ELR (cell line): ENCODE data around the gene ZNF444.
A peak's percentile ranks its signal among the peaks of the same experiment; 100 is the strongest.
"Not testable (repeated sequence)": the region's sequence is repeated elsewhere in the genome, so short reads cannot be mapped to it uniquely, and the experiment has no call there.

Source experiments
- DNase-seq: peaks from one replicate; pipeline ENCODE4 v3.0.0-alpha.2; 2015; ENCODE audit warnings: low read depth

The ZNF444 gene

GRCh38 chr19:56140583-56141416, at the start of gene ZNF444:
TSS of gene ZNF444 (plus strand) at chr19:56141287. CDS start at chr19:56146912, 5,625 bp downstream.
- peak; percentile 98 for DNase-seq

GRCh38 chr19:56091751-56092546, 49.1 kb upstream of the ZNF444 start:
- DNase-seq, result no peak

DNA sequence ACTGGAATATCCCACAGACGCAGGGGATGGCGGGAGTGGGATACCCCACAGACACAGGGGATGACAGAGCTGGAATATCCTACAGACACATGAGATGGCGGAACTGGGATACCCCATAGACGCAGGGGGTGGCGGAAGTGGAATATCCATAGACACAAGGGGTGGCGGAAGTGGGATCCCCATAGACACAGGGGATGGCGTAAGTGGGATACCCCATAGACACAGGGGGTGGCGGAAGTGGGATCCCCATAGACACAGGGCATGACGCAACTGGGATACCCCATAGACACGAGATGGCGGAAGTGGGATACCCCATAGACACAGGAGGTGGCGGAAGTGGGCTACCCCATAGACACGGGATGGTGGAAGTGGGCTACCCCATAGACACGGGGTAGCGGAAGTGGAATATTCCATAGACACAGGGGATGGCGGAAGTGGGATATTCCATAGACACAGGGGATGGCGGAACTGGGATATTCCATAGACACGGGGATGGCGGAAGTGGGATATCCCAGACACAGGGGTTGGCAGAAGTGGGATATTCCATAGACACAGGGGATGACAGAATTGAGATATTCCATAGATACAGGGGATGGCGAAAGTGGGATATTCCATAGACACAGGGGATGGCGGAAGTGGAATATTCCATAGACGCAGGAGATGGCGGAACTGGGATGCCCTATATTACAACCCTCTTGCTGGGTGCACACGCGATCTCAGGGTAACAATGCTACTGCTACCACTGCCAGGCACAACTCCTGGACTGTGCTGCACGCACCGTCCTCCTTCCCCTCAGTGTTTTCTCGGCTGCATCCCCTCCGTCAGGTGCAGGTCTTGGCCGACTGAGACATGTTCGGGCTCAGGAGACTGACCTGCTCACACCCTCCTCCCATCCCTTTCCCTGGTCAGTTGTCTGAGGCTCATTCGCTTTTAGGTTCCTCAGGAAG, 48.1 kb upstream of the ZNF444 start:
- no peak for DNase-seq

DNA sequence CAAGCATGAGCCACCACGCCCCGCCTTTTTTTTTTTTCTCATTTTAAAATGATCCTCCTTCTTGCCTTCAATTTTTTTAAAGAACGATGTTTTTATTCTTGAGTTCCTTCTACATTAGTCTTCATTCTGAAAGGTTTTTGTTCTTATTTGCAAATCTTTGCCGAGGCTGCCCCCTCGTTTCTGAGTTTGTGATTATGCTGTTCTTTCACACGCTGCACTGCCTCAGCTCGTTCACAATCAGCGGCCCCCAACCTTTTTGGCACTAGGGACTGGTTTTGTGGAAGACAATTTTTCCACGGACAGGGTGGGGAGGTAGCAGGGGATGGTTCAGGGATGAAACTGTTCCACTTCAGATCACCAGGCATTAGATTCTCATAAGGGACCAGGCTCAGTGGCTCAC, 46.6 kb upstream of the ZNF444 start:
- no peak for DNase-seq

- DNase-seq, result no peak
These were observed 44.4 kb upstream of the ZNF444 start for GRCh38 chr19:56096665-56097064.

DNA sequence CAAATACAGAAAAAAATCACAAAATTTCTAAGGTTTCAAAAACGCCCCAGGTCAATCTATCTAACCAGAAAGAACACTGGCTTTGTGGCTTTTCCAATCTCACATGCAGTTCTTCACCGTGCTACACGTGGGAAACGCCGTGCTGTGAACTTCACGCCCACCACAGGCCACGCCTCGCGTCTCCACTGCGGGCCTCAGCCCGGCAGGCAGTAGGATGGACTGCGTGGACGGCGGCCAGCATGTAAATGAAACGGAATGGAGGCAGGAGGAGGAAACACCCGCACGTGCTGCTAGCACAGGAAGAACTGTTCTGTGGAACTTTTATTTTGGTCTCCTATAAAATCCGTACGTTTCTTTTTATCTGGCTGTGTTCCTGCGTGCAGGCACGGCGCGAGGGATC, 43.8 kb upstream of the ZNF444 start:
- DNase-seq, result no peak

DNA sequence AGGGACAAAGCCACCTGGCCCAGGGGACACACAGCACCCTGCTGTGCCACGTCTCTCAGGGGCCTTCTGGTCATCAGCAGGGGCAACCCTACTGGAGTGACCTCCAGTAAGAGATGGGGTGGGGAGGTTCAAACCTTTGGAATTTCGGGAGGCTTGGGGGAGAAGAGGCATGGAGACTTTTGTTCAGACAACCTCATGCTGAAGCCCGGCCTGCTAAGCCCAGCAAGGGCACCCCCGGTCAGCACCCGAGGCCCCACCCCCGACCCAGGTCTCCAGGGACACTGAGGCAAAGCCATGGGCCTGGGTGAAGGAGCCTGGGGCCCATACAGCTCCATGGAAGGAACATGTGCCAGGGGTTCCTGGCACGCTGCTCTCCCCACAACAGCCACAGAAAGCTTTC, 43.3 kb upstream of the ZNF444 start:
- DNase-seq, result no peak

DNA sequence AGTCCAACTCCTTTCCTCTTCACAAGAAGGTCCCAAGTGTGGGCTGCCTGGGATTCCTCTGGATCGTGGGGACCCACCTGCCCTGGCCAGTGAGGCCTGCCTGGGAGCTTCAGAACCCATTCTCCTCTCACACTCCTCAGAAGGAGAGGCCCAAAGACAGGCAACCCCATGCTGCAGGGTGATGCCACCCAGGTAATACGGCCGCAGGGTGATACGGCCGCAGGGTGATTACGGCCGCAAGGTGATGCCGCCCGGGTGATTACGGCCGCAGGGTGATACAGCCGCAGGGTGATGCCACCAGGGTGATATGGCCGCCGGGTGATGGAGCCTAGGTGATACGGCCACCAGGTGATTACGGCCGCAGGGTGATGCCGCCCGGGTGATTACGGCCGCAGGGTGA, 42.9 kb upstream of the ZNF444 start:
- DNase-seq, result not testable (repeated sequence)

- no peak for DNase-seq
These were observed 42.1 kb upstream of the ZNF444 start for GRCh38 chr19:56098731-56099568.

DNA sequence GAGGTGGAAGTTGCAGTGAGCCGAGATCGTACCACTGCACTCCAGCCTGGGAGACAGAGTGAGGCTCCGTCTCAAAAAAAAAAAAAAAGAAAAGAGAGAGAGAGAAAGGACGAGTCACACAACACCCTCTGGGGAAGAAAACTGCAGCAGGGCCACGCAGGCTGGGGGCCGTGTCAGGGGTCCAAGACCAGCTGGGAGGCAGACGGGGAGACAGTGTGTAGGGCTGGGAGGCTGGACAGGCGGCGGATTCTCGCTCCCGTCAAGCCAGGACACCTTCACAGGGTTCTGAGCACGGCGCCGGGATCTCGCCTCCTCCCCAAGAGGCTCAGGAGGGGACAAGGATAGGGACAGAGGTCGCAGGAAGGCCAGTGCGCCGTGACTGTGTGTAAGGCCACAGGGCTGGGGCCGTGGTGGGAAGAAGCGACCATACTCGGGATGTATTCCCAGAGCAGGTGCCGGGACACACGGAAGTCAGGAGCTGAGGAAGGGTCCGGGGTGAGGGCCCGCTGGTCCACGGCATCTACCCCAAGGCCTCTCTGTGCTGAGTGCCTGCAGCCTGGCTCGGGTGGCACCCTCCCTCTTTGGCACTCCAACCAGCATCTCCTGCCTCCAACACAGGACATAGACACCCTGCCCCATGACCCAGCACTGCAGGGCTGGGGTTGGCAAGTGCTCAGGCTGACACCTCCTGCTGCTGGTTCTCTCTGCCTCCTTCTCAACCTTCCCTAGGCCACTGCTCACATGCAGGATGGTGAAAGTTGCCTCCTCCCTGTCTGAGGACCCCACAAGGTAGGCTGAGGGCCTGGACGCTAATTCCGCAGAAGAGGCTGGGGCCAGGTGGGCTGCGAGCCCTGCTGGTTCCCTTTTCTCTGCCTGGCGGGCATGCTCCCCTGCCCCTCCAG, 41.2 kb upstream of the ZNF444 start:
- DNase-seq, result no peak

- no peak for DNase-seq
These were observed 40.0 kb upstream of the ZNF444 start for GRCh38 chr19:56101095-56101494.

DNA sequence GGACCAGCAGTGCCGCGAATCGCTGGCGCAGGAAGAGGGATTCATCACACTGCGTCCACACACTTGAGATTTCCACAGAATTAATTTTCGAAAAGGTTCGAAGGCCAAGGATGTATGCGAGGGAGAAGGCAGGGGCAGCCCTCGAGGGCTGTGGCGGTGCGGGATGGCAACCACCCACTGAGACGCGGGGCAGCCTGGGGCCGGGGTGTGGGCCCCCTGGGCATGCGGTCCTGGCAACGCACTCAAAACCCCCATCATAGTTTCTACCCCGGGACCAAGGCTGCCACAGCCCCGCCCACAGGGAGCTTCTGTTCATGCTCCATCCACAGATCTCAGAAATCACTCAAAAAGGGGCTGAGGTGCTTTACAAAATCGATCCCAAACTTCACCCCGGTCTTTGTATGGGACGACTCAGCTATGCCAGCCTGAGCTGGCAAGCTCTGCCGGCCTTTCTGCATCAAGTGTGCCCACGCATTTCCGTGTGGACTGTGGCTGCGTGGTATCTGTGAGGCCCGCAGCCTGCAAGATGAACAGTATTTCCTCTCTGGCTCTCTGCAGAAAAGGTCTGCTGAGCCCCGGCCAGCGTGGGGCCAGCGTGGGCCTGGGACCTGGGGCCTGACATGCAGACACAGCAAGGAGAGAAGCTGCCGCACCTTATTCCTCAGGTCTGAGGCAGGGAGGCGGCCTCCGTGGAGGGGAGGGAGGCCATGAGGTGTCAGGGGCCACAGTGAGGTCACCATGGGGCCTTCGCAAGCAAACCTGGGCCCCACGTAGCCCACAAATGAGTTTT, 39.1 kb upstream of the ZNF444 start:
- no peak for DNase-seq

DNA sequence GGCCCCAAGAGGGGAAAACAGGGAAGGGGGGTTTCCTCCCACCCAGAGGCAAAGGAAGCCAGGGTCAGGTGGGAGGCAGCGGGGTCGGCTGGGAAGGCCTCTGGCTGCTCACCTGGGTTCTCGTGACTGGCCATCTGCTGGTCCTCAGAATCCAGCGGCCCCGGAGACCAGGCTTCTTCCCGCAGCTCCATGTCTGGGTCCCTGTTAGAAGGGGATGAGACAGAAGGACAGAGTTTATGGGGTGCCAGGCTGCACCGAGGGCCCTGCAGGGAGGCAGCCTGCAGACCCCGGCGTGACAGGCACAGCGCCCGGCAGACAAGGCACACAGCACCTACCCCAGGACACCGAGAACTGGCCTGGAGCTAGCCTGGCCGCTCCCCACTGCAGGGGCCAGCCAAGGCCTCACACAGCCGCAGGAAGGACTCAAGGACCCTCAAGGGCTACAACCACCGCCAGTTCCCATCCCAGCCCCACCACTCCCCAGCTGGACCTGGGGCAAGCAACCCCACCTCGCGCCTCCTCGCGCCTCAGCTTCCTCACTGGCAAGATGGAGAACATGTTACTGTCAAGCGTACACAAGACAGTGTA, 38.0 kb upstream of the ZNF444 start:
- DNase-seq, result no peak

GRCh38 chr19:56104423-56104822, 36.7 kb upstream of the ZNF444 start:
- no peak for DNase-seq

DNA sequence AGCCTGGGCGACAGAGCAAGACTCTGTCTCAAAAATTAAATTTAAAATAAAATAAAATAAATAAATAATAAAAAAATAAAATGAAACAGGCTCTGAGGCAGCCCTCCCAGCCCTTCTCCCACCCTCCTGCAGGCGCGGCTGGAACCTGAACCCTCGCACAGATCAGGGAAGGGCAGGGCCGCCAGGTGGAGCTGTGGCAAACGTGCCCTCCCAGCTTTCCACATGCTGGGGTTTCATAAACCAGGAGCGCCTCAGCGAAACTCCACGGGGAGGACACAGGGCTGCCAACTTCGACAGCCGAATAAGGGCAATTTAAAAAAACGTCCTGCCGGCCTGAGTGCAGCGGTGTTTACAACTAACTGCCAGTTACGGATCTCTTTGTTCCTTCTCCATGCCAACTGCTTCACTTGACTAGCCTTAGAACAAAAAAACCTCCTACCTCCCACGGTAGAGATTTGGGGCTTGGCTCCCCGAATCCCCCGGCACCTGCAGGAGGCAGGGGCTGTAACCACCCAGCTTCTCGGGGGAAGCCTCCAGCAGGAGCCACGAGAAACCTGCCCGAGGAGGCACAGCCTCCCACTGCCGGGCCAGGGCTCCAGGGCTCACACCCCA, 35.9 kb upstream of the ZNF444 start:
- DNase-seq, result no peak

DNA sequence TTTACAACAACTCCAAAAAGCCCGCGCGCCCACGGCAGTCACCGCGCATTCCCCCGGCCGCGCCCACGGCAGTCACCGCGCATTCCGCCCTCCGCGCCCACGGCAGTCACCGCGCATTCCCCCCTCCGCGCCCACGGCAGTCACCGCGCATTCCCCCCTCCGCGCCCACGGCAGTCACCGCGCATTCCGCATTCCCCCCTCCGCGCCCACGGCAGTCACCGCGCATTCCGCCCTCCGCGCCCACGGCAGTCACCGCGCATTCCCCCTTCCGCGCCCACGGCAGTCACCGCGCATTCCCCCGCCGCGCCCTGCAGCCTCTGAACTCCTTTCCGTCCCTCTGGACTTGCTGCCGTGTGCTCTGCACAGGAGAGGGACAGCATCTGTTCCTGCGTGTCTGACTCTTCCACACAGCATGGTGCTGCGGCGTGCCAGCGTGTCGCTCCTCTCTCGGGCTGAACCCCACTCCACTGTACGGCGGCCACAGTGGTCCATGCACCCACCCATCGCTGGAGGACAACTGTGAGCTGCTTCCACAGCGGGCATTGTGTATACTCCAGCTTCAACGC, 35.2 kb upstream of the ZNF444 start:
- not testable (repeated sequence) for DNase-seq

DNA sequence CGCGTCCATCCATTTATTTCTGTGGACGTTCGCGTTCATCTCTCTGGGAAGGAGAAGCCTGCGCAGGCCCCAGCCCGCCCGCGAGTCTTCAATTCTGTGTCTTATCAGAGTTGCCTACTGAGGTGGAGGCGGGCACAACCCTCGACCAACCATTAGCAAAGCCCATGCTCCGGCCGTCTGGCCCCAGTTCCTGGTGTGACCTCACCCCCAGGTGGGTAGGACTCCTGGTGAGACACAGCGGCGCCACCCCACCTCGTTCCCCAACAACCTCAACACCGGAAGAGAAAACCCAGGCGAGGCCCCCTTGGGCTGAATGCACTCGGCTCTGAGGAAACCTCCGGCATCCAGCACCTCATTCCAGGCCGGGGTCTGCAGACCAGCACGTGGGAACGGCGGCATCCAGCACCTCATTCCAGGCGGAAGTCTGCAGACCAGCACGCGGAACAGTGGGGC, 34.7 kb upstream of the ZNF444 start:
- no peak for DNase-seq

DNA sequence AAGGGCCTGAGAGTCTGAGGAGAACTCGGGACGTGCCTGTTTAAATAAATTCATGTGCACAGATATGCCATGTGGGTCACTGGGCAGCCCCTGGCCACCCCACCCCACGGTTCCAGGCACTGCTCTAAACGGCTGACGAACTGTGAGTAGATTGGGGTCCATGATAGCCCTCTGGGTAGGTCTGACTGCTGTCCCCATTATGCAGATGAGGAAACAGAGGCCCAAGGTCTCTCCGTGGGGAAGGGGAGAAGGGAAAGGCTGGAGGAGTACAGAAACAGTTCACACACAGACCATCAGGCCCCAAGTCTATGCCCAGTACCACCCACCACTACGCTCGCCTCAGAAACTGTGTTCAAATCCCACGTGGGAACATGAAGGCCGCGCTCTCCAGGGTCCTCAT, 34.1 kb upstream of the ZNF444 start:
- DNase-seq, result no peak
